Cardiac muscle cell (in vitro differentiated cells and primary cell): Measurements from ENCODE around the gene MTMR3. TPM values are rescaled to one million over a fixed set of nuclear protein-coding genes. Genes with fewer than 3 reads are reported as not detected.

Experiments used
- DNase-seq, 2 donors: peaks; one replicate each; pipeline versions ENCODE4 v3.0.0 to v3.0.0-alpha.2; 2010 to 2017; ENCODE audit warnings: low read depth in 1 of 2, low spot score in 1 of 2
- H3K27ac ChIP-seq: fragments of 200-600 bp; sonication (generic); 2 replicates; pipeline ENCODE4 v1.5.1; 2016
- H3K27me3 ChIP-seq: fragments of 200-600 bp; sonication (generic); 2 replicates; pipeline ENCODE4 v1.6.0; 2016; ENCODE audit warnings: control low read depth
- H3K36me3 ChIP-seq: fragments of 200-600 bp; sonication (generic); 2 replicates; pipeline ENCODE4 v1.5.1; 2016; ENCODE audit warnings: control low read depth
- H3K4me1 ChIP-seq: fragments of 200-600 bp; sonication (generic); 2 replicates; pipeline ENCODE4 v1.8.1; 2017; ENCODE audit warnings: low read depth, mild to moderate bottlenecking, mixed run types
- H3K4me3 ChIP-seq: fragments of 200-600 bp; sonication (generic); 2 replicates; pipeline ENCODE4 v1.5.1; 2016; ENCODE audit warnings: mild to moderate bottlenecking
- H3K9me3 ChIP-seq: fragments of 200-600 bp; sonication (generic); 2 replicates; pipeline ENCODE4 v1.5.1; 2017; ENCODE audit warnings: low read depth, mild to moderate bottlenecking, control low read depth
- CTCF ChIP-seq: IDR thresholded peaks from 2 replicates; pipeline ENCODE4 v1.5.1; 2012; ENCODE audit warnings: low read depth, mild to moderate bottlenecking, low read length
- polyA plus RNA-seq: library from polyadenylated mRNA; unstranded; fragments of >200 nt; fragmentation: Nextera tagmentation; extraction: Ambion mirVana; gene quantifications from 2 replicates; pipeline ENCODE4 v1.2.1, GENCODE V29; 2016
- total RNA-seq: library from RNA; depleted of rRNA; stranded (reverse); fragments of >200 nt; gene quantifications from 2 replicates; pipeline ENCODE4 v1.2.3, GENCODE V29; 2016

The MTMR3 gene
- total and polyA plus RNA-seq, 2 experiments from 2014 or later, result 10.1 to 22.0 TPM

- Histone ChIP-seq H3K4me3 (no peak overlapping the region), H3K27me3 (no peaks in the 10 kb centered on the region), H3K9me3 (no peaks in the 10 kb centered on the region), H3K36me3 (no peaks in the 10 kb centered on the region), H3K27ac (no peak overlapping the region), H3K4me1 (no peaks in the 10 kb centered on the region)
- DNase-seq, result peak in 1 of 2 donors; percentile 78
- TF ChIP-seq CTCF, result no peak
These were observed 161.4 kb downstream of the MTMR3 start for GRCh38 chr22:30044369-30044768.

GRCh38 chr22:30044881-30045493 is 162.0 kb downstream of the MTMR3 start:
- Histone ChIP-seq H3K36me3 (no peaks in the 10 kb centered on the region), H3K4me3 (no peak overlapping the region), H3K27me3 (no peaks in the 10 kb centered on the region), H3K27ac (no peak overlapping the region), H3K9me3 (no peaks in the 10 kb centered on the region), H3K4me1 (no peaks in the 10 kb centered on the region)
- no peak for DNase-seq
- TF ChIP-seq CTCF, result no peak

GRCh38 chr22:30045494-30045887 is 162.5 kb downstream of the MTMR3 start:
- H3K27me3 ChIP-seq, result no peaks in the 10 kb centered on the region
- H3K9me3 ChIP-seq, result no peaks in the 10 kb centered on the region
- no peak overlapping the region for H3K27ac ChIP-seq
- H3K36me3 ChIP-seq, result no peaks in the 10 kb centered on the region
- H3K4me1 ChIP-seq, result no peaks in the 10 kb centered on the region
- no peak for DNase-seq
- H3K4me3 ChIP-seq, result no peak overlapping the region
- TF ChIP-seq CTCF, result no peak

GRCh38 chr22:30045901-30046715 is 163.1 kb downstream of the MTMR3 start:
- no peak for TF ChIP-seq CTCF
- Histone ChIP-seq H3K36me3 (no peaks in the 10 kb centered on the region), H3K9me3 (no peaks in the 10 kb centered on the region), H3K27me3 (no peaks in the 10 kb centered on the region), H3K27ac (no peak overlapping the region), H3K4me1 (no peaks in the 10 kb centered on the region), H3K4me3 (no peak overlapping the region)
- no peak for DNase-seq

GRCh38 chr22:30046716-30047363 is 163.9 kb downstream of the MTMR3 start:
- H3K36me3 ChIP-seq, result no peaks in the 10 kb centered on the region
- H3K4me1 ChIP-seq, result no peaks in the 10 kb centered on the region
- no peak for DNase-seq
- TF ChIP-seq CTCF, result no peak
- no peak overlapping the region for H3K4me3 ChIP-seq
- no peak overlapping the region for H3K27ac ChIP-seq
- no peaks in the 10 kb centered on the region for H3K27me3 ChIP-seq
- no peaks in the 10 kb centered on the region for H3K9me3 ChIP-seq
